MM.1S (cell line): ENCODE data around the gene ACTN3.

Source experiments
- EZH2 ChIP-seq: fragments of 300-600 bp; sonication (generic); optimal IDR thresholded peaks from 2 replicates; pipeline ENCODE3; 2017; ENCODE audit warnings: low read depth, mild to moderate bottlenecking, antibody characterized with exemption, low read length, mixed read lengths
- EZH2phosphoT487 ChIP-seq: fragments of 300-600 bp; sonication (generic); IDR thresholded peaks from 2 replicates; pipeline ENCODE4 v1.6.1; 2018; ENCODE audit warnings: antibody characterized with exemption, low read length
- TF ChIP-seq, protein P1 (sequence below): fragments of 300-600 bp; sonication (generic); IDR thresholded peaks from 2 replicates; pipeline ENCODE4 v1.5.1; 2016; ENCODE audit warnings: antibody characterized with exemption, low read length, mixed read lengths

GRCh38 chr11:66523611-66524010 is 23.1 kb upstream of the ACTN3 start:
- TF ChIP-seq, protein P1, sequence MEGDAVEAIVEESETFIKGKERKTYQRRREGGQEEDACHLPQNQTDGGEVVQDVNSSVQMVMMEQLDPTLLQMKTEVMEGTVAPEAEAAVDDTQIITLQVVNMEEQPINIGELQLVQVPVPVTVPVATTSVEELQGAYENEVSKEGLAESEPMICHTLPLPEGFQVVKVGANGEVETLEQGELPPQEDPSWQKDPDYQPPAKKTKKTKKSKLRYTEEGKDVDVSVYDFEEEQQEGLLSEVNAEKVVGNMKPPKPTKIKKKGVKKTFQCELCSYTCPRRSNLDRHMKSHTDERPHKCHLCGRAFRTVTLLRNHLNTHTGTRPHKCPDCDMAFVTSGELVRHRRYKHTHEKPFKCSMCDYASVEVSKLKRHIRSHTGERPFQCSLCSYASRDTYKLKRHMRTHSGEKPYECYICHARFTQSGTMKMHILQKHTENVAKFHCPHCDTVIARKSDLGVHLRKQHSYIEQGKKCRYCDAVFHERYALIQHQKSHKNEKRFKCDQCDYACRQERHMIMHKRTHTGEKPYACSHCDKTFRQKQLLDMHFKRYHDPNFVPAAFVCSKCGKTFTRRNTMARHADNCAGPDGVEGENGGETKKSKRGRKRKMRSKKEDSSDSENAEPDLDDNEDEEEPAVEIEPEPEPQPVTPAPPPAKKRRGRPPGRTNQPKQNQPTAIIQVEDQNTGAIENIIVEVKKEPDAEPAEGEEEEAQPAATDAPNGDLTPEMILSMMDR = no peak
- TF ChIP-seq EZH2 (no peak), EZH2phosphoT487 (no peak)
